ENCODE measurements around the gene QPRT. TPM values are rescaled to one million over a fixed set of nuclear protein-coding genes. Genes with fewer than 3 reads are reported as not detected.

The QPRT gene
- total and polyA plus RNA-seq, 2 of the 13 experiments (the other 11 are each of a cell fraction or from before 2014, with no cell fraction given) = 130 to 218 TPM

DNA sequence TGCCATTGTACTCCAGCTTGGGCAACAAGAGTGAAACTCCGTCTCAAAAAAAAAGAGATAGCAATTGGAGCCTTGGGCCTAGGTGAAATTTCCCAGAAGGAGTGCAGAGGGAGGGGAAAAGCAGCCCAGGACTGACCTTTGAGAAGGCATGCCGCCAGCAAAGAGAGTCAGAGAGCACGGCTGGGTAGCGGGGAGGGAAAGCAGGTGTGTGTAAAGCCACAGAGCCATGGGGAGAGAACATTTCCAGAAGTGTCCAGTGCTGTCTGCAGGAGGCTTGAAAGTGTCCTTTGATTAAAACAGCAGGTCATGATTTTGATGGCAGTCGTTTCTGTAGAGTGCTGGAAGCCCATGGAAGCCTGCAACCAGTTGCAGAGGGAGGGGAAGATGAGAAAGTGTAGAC lies 58.7 kb downstream of the QPRT start:
- DNase-seq (ENCODE audit: low spot score) (no peak), FAIRE-seq (no peak), ATAC-seq (peak; percentile 66)
- Histone ChIP-seq H3K4me1 (ENCODE audit: insufficient read depth, low read length) (peaks cover 69% of the 10 kb centered on the region), H3K79me2 (ENCODE audit: insufficient read depth, low read length) (no peaks in the 10 kb centered on the region), H3K27me3 (ENCODE audit: control insufficient read depth in 1 of 2, insufficient read depth in 2 of 2, low read length in 2 of 2) (peaks cover 0 to 1% of the 10 kb centered on the region in 2 experiments; a peak in 2 of 5 replicates), H3K36me3 (replicated peaks in 1 of 2; ENCODE audit: control insufficient read depth in 1 of 2, insufficient read depth in 2 of 2, low read length in 2 of 2) (no peaks in the 10 kb centered on the region), H3K9ac (ENCODE audit: insufficient read depth, low read depth, low read length) (no peak overlapping the region), H4K20me1 (ENCODE audit: insufficient read depth, low read length) (no peaks in the 10 kb centered on the region), H2AFZ (ENCODE audit: low read length) (no peak overlapping the region), H3K27ac (ENCODE audit: extremely low read length, insufficient read depth, low read length) (no peak overlapping the region), H3K4me3 (replicated peaks in 1 of 3; ENCODE audit: insufficient read depth in 1 of 3, low read depth in 2 of 3, low read length in 3 of 3) (no peak overlapping the region), H3K4me2 (ENCODE audit: low read depth, low read length) (peak overlapping the region; percentile 48; the same call in 1 of the 2 replicates), H3K9me3 (ENCODE audit: low read length) (no peaks in the 10 kb centered on the region)
- intact Hi-C loops (cut with micrococcal nuclease; ENCODE audit: unreplicated experiment) (loop anchor here (5.0 kb wide), 1 partner anchor 55 kb away; the partner anchor contains the start of gene KIF22), in situ Hi-C loops (cut with HindIII; ENCODE audit: extremely low pct_ligation_motif_present, low pct_unique_long_range_greater_than_20kb) (no loop called here)
- no TSS peak for BruUV-seq (replicated peaks)
- ChIA-PET CTCF (ENCODE audit: low intra/inter-chr PET ratio, low total read pairs) (interaction anchor here (1.3 kb wide), 1 partner anchor 79 kb away, joined by 3 read pairs; no protein-coding TSS in a partner anchor), POLR2A (no interaction called here)
- 5% methylated on average over 5 of the region's 5 CpGs for WGBS (ENCODE audit: low lambda C conversion rate)
- peak; percentile 22 for TF ChIP-seq ZNF883 (CRISPR knock-in tag; IDR thresholded peaks at IDR 0.05; ENCODE audit: not compliant biosample characterization)
- TF ChIP-seq ZSCAN25 (CRISPR knock-in tag; IDR thresholded peaks at IDR 0.05) = peak; percentile 82; the same call in 1 of the 2 replicates
- TF ChIP-seq ZFY (CRISPR knock-in tag; IDR thresholded peaks at IDR 0.05) = 0 out of 2 replicates have a peak, but pooled peaks have one; percentile 22
- TF ChIP-seq, protein P1, sequence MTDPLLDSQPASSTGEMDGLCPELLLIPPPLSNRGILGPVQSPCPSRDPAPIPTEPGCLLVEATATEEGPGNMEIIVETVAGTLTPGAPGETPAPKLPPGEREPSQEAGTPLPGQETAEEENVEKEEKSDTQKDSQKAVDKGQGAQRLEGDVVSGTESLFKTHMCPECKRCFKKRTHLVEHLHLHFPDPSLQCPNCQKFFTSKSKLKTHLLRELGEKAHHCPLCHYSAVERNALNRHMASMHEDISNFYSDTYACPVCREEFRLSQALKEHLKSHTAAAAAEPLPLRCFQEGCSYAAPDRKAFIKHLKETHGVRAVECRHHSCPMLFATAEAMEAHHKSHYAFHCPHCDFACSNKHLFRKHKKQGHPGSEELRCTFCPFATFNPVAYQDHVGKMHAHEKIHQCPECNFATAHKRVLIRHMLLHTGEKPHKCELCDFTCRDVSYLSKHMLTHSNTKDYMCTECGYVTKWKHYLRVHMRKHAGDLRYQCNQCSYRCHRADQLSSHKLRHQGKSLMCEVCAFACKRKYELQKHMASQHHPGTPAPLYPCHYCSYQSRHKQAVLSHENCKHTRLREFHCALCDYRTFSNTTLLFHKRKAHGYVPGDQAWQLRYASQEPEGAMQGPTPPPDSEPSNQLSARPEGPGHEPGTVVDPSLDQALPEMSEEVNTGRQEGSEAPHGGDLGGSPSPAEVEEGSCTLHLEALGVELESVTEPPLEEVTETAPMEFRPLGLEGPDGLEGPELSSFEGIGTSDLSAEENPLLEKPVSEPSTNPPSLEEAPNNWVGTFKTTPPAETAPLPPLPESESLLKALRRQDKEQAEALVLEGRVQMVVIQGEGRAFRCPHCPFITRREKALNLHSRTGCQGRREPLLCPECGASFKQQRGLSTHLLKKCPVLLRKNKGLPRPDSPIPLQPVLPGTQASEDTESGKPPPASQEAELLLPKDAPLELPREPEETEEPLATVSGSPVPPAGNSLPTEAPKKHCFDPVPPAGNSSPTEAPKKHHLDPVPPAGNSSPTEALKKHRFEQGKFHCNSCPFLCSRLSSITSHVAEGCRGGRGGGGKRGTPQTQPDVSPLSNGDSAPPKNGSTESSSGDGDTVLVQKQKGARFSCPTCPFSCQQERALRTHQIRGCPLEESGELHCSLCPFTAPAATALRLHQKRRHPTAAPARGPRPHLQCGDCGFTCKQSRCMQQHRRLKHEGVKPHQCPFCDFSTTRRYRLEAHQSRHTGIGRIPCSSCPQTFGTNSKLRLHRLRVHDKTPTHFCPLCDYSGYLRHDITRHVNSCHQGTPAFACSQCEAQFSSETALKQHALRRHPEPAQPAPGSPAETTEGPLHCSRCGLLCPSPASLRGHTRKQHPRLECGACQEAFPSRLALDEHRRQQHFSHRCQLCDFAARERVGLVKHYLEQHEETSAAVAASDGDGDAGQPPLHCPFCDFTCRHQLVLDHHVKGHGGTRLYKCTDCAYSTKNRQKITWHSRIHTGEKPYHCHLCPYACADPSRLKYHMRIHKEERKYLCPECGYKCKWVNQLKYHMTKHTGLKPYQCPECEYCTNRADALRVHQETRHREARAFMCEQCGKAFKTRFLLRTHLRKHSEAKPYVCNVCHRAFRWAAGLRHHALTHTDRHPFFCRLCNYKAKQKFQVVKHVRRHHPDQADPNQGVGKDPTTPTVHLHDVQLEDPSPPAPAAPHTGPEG (CRISPR knock-in tag; IDR thresholded peaks at IDR 0.05) = 0 out of 2 replicates have a peak, but pooled peaks have one; percentile 35
- TF ChIP-seq, protein P2, sequence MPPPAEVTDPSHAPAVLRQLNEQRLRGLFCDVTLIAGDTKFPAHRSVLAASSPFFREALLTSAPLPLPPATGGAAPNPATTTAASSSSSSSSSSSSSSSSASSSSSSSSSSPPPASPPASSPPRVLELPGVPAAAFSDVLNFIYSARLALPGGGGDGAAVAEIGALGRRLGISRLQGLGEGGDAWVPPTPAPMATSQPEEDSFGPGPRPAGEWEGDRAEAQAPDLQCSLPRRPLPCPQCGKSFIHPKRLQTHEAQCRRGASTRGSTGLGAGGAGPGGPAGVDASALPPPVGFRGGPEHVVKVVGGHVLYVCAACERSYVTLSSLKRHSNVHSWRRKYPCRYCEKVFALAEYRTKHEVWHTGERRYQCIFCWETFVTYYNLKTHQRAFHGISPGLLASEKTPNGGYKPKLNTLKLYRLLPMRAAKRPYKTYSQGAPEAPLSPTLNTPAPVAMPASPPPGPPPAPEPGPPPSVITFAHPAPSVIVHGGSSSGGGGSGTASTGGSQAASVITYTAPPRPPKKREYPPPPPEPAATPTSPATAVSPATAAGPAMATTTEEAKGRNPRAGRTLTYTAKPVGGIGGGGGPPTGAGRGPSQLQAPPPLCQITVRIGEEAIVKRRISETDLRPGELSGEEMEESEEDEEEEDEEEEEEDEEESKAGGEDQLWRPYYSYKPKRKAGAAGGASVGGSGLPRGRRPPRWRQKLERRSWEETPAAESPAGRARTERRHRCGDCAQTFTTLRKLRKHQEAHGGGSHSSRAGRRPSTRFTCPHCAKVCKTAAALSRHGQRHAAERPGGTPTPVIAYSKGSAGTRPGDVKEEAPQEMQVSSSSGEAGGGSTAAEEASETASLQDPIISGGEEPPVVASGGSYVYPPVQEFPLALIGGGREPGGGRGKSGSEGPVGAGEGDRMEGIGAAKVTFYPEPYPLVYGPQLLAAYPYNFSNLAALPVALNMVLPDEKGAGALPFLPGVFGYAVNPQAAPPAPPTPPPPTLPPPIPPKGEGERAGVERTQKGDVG (CRISPR knock-in tag; IDR thresholded peaks at IDR 0.05; ENCODE audit: borderline replicate concordance) = no peak
- no peak for TF ChIP-seq ZNF549 (CRISPR knock-in tag; IDR thresholded peaks at IDR 0.05)
- 0 out of 2 replicates have a peak, but pooled peaks have one; percentile 32 for TF ChIP-seq ZNF598 (CRISPR knock-in tag; IDR thresholded peaks at IDR 0.05; ENCODE audit: borderline replicate concordance)
- TF ChIP-seq ZNF777 (CRISPR knock-in tag; IDR thresholded peaks at IDR 0.05) = 0 out of 2 replicates have a peak, but pooled peaks have one; percentile 42
- TF ChIP-seq SMAD1 (CRISPR knock-in tag; IDR thresholded peaks at IDR 0.05; ENCODE audit: borderline replicate concordance, low read depth) = no peak
- TF ChIP-seq ZNF547 (CRISPR knock-in tag; IDR thresholded peaks at IDR 0.05) = 0 out of 2 replicates have a peak, but pooled peaks have one; percentile 32
- TF ChIP-seq ZMYM3 (CRISPR knock-in tag; IDR thresholded peaks at IDR 0.05) = peak; percentile 12; the same call in 1 of the 2 replicates
- TF ChIP-seq, protein P3, sequence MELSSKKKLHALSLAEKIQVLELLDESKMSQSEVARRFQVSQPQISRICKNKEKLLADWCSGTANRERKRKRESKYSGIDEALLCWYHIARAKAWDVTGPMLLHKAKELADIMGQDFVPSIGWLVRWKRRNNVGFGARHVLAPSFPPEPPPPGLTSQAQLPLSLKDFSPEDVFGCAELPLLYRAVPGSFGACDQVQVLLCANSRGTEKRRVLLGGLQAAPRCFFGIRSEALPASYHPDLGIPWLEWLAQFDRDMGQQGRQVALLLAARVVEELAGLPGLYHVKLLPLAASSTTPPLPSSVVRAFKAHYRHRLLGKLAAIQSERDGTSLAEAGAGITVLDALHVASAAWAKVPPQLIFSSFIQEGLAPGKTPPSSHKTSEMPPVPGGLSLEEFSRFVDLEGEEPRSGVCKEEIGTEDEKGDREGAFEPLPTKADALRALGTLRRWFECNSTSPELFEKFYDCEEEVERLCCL (CRISPR knock-in tag; IDR thresholded peaks at IDR 0.05; ENCODE audit: borderline replicate concordance) = 0 out of 2 replicates have a peak, but pooled peaks have one; percentile 52
